ENCODE measurements around the gene NRXN3. TPM values are rescaled to one million over a fixed set of nuclear protein-coding genes. Genes with fewer than 3 reads are reported as not detected.

Gene NRXN3
- total and polyA plus RNA-seq, 2 of the 13 experiments (the other 11 are each of a cell fraction or from before 2014, with no cell fraction given), result 0.03 TPM; not detected in 1

DNA sequence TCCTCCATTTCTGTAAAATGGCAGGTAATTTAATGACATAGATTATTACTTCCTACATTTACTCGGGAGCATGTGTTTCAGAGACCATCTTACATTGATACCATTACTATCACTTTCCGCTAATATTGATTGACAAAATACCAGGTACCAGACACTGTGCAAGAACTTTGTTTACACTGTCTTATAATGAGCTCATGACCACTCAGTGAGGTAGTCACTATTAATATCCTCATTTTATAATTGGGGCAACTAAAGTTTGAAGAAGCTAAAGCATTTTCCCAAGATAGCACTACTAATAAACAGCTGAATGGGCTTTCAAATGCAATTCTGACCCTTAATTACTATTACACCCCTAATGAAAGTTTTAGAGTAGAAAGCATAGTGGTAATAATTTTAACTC is 1306.4 kb downstream of the NRXN3 start (continued):
- TF ChIP-seq, protein P1, sequence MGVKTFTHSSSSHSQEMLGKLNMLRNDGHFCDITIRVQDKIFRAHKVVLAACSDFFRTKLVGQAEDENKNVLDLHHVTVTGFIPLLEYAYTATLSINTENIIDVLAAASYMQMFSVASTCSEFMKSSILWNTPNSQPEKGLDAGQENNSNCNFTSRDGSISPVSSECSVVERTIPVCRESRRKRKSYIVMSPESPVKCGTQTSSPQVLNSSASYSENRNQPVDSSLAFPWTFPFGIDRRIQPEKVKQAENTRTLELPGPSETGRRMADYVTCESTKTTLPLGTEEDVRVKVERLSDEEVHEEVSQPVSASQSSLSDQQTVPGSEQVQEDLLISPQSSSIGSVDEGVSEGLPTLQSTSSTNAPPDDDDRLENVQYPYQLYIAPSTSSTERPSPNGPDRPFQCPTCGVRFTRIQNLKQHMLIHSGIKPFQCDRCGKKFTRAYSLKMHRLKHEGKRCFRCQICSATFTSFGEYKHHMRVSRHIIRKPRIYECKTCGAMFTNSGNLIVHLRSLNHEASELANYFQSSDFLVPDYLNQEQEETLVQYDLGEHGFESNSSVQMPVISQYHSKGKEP (CRISPR knock-in tag; IDR thresholded peaks at IDR 0.05), result no peak
- no peak for TF ChIP-seq NFKBIZ (CRISPR knock-in tag; IDR thresholded peaks at IDR 0.05)
- no peak for TF ChIP-seq ZNF234 (CRISPR knock-in tag; conservative IDR thresholded peaks at IDR 0.05)
- TF ChIP-seq NAIF1 (CRISPR knock-in tag; IDR thresholded peaks at IDR 0.05; ENCODE audit: borderline replicate concordance), result no peak
- TF ChIP-seq, protein P2, sequence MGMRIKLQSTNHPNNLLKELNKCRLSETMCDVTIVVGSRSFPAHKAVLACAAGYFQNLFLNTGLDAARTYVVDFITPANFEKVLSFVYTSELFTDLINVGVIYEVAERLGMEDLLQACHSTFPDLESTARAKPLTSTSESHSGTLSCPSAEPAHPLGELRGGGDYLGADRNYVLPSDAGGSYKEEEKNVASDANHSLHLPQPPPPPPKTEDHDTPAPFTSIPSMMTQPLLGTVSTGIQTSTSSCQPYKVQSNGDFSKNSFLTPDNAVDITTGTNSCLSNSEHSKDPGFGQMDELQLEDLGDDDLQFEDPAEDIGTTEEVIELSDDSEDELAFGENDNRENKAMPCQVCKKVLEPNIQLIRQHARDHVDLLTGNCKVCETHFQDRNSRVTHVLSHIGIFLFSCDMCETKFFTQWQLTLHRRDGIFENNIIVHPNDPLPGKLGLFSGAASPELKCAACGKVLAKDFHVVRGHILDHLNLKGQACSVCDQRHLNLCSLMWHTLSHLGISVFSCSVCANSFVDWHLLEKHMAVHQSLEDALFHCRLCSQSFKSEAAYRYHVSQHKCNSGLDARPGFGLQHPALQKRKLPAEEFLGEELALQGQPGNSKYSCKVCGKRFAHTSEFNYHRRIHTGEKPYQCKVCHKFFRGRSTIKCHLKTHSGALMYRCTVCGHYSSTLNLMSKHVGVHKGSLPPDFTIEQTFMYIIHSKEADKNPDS (CRISPR knock-in tag; IDR thresholded peaks at IDR 0.05), result no peak
- TF ChIP-seq, protein P3, sequence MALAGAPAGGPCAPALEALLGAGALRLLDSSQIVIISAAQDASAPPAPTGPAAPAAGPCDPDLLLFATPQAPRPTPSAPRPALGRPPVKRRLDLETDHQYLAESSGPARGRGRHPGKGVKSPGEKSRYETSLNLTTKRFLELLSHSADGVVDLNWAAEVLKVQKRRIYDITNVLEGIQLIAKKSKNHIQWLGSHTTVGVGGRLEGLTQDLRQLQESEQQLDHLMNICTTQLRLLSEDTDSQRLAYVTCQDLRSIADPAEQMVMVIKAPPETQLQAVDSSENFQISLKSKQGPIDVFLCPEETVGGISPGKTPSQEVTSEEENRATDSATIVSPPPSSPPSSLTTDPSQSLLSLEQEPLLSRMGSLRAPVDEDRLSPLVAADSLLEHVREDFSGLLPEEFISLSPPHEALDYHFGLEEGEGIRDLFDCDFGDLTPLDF (CRISPR knock-in tag; IDR thresholded peaks at IDR 0.05), result no peak
- TF ChIP-seq NCOA2 (CRISPR knock-in tag; IDR thresholded peaks at IDR 0.05), result no peak

DNA sequence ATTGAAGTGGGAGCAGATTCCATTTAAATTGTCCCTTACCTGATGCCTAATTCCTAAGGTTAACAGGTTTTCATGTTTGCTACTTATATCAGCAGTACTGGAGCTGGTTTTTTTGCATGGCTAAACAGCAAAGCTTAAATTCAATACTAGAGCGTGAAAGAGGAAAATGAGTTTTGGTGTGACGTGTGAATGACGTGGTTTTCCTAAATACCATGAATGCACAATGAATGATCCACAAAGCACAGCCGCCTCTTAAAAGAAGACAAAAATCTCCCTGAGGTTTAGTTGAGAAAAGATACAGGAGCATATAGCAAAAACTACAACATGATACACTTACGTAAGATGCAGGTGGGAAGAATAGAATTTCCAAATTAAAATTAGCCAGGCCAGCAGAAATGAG is 1310.0 kb downstream of the NRXN3 start:
- POLR2A ChIA-PET, result no interaction called here
- H3K27ac ChIP-seq (ENCODE audit: extremely low read length, insufficient read depth, low read length), result no peak overlapping the region
- CTCF ChIA-PET (ENCODE audit: low intra/inter-chr PET ratio, low total read pairs), result no interaction called here
- no peak overlapping the region for H3K4me3 ChIP-seq (replicated peaks in 1 of 3; ENCODE audit: insufficient read depth in 1 of 3, low read depth in 2 of 3, low read length in 3 of 3)
- H3K9me3 ChIP-seq (ENCODE audit: low read length), result peaks cover 88% of the 10 kb centered on the region
- no peaks in the 10 kb centered on the region for H3K79me2 ChIP-seq (ENCODE audit: insufficient read depth, low read length)
- no peak overlapping the region for H2AFZ ChIP-seq (ENCODE audit: low read length)
- H3K4me1 ChIP-seq (ENCODE audit: insufficient read depth, low read length), result no peaks in the 10 kb centered on the region
- intact Hi-C loops (cut with micrococcal nuclease; ENCODE audit: unreplicated experiment), result no loop called here
- ATAC-seq (no peak), DNase-seq (ENCODE audit: low spot score) (no peak), FAIRE-seq (no peak)
- no peaks in the 10 kb centered on the region for H4K20me1 ChIP-seq (ENCODE audit: insufficient read depth, low read length)
- in situ Hi-C loops (cut with HindIII; ENCODE audit: extremely low pct_ligation_motif_present, low pct_unique_long_range_greater_than_20kb), result no loop called here
- H3K4me2 ChIP-seq (ENCODE audit: low read depth, low read length), result no peak overlapping the region
- TF ChIP-seq CREB1 (IDR thresholded peaks at IDR 0.05) (peak; percentile 76), CREB1 (CRISPR knock-in tag; IDR thresholded peaks at IDR 0.05) (no peak), REXO4 (CRISPR knock-in tag; IDR thresholded peaks at IDR 0.05; ENCODE audit: borderline replicate concordance) (no peak)
- 27% methylated on average over 5 of the region's 5 CpGs for WGBS (ENCODE audit: low lambda C conversion rate)
- H3K27me3 ChIP-seq (ENCODE audit: control insufficient read depth in 1 of 2, insufficient read depth in 2 of 2, low read length in 2 of 2), result no peaks in the 10 kb centered on the region
- H3K9ac ChIP-seq (ENCODE audit: insufficient read depth, low read depth, low read length), result no peak overlapping the region
- no TSS peak for BruUV-seq (replicated peaks)
- H3K36me3 ChIP-seq (replicated peaks in 1 of 2; ENCODE audit: control insufficient read depth in 1 of 2, insufficient read depth in 2 of 2, low read length in 2 of 2), result no peaks in the 10 kb centered on the region

Data from HepG2 (cell line).